H54 (cell line): ENCODE results near the gene ACACB.
A peak's percentile ranks its signal among the peaks of the same experiment; 100 is the strongest.

Experiments used
- DNase-seq: peaks from one replicate; pipeline ENCODE4 v3.0.0; 2011; ENCODE audit warnings: low spot score, mixed read lengths; ENCODE audit not compliant: insufficient read length
- FAIRE-seq: peaks from 3 replicates; lab custom pipeline; 2011; peaks lifted over from hg19 to GRCh38; lab: Jason Lieb, UNC
- POLR2A ChIP-seq: IDR thresholded peaks from 2 replicates; pipeline ENCODE4 v1.6.1; 2011; ENCODE audit warnings: low read depth, mild to moderate bottlenecking, low read length

ACACB gene

DNA sequence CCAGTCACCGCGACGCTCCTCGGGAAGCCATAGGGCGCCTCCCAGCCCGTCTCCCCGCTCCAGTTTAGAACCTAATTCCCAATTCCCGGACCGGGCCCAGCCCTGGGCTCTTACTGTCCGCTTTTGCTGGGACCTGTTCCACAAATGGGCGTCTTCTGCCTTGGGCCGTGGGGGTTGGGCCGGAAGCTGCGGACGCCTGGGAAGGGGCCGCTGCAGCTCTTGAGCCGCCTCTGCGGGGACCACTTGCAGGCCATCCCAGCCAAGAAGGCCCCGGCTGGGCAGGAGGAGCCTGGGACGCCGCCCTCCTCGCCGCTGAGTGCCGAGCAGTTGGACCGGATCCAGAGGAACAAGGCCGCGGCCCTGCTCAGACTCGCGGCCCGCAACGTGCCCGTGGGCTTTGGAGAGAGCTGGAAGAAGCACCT lies 18.2 kb upstream of the ACACB start:
- no peak for FAIRE-seq
- DNase-seq, result peak; percentile 27
- no peak for TF ChIP-seq POLR2A

DNA sequence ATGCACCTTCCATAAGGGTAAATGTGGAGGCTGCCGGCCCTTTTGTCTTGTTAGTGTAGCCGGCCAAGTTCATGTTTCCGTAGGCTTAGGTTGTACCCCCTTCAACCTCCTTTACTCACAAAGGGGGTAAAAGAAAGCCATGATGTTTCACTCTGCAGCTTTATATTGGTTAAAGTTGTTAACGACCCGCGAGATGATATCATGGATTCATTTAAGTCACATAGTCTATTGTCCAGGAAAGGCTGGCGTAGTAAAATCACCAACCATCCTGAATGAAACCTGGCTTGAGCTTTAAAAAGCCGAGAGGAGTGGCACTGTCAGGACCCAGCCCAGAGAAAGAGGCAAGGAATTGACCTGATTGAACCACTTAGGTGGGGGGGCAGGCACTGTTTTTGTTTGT lies 17.7 kb upstream of the ACACB start:
- TF ChIP-seq POLR2A, result no peak
- no peak for FAIRE-seq
- DNase-seq, result no peak

DNA sequence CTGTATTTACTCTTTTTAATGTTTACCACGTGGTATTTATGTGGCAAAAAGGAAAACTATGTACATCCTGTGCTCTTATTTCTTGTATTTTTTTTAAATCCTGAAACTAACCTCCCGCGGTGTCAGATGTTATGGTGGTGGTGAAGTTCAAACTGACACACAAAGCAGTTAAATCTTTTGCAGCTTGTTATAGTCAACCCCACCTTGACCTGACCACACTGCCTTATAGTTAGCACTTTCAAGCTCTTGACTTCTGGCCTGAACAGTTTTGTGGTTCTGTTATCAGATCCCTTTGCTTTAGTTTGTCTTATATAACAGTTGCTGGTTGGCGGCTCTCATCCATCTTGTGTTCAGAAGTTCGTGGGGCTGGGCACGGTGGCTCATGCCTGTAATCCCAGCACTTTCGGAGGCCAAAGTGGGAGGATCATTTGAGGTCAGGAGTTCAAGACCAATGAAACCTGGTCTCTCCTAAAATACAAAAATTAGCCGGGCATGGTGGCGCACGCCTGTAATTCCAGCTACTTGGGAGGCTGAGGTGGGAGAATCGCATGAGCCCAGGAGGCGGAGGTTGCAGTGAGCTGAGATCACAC lies 16.9 kb upstream of the ACACB start:
- no peak for TF ChIP-seq POLR2A
- DNase-seq (no peak), FAIRE-seq (no peak)

DNA sequence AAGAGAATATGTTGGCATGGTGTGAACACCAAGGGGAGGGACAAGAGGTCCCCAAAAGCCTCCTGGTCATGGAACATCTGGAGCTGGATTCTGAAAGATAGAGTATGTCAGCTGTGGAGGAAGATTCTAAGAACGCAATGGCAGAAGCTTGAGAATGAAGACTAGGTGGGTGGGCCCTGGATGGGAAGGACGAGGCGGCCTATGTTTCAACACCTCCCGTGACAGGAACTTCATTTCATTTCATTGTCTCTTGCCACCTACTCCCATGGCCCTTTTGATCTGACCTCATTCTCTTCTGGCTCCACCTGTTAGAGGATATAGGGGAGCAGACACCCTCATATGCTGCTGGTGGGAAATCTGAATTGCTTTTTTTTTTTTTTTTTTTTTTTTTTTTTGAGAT lies 15.6 kb upstream of the ACACB start:
- DNase-seq, result no peak
- no peak for TF ChIP-seq POLR2A
- no peak for FAIRE-seq

DNA sequence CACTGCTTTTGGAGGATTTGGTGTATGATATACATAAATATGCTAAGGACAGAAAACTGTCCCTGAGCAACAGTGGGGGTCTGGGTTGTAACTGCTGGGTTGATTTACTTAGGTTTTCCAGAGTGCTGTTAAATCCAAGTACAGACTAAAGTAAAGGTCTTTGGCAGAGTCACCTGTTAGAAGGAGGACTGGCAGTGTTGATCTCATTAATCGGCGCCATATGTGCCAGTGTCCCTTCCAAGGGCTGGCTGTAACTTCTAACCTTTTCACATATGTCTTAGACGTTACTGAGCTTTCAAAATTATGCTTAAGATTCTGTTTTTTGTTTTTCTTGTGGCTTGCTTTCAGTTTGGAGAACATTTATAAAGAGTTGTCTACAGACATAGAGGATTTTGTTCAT lies 13.9 kb upstream of the ACACB start:
- no peak for FAIRE-seq
- no peak for DNase-seq
- no peak for TF ChIP-seq POLR2A

DNA sequence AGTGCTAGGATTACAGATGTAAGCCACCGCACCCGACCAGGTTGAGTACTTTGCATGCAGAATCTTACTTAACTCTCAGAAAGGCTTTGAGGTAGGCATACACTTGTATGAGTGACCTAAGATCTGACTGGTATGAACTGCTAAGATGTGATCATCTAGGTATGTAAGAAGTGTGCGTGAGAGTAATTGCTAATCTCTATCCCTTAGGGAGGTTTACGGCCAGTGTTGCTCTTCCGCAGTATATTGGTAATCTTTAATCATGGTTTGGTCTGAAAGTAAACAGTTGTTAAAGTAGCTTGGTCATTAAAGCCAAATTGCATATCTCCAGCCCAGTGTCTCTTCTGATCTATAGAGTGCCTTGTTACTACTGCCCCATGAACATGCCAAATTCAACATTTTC lies 11.2 kb upstream of the ACACB start:
- no peak for FAIRE-seq
- no peak for DNase-seq
- no peak for TF ChIP-seq POLR2A

DNA sequence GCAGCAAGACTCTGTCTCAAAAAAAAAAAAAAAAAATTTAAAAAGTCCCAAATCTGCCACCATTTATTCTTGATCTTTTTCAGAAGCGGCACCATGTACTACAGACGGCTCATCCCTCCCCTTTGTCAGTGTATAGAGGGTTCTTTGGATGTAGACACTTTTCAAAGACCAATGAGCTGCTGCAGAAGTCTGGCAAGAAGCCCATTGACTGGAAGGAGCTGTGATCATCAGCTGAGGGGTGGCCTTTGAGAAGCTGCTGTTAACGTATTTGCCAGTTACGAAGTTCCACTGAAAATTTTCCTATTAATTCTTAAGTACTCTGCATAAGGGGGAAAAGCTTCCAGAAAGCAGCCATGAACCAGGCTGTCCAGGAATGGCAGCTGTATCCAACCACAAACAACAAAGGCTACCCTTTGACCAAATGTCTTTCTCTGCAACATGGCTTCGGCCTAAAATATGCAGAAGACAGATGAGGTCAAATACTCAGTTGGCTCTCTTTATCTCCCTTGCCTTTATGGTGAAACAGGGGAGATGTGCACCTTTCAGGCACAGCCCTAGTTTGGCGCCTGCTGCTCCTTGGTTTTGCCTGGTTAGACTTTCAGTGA lies 6.5 kb upstream of the ACACB start:
- TF ChIP-seq POLR2A, result no peak
- no peak for DNase-seq
- FAIRE-seq, result no peak

DNA sequence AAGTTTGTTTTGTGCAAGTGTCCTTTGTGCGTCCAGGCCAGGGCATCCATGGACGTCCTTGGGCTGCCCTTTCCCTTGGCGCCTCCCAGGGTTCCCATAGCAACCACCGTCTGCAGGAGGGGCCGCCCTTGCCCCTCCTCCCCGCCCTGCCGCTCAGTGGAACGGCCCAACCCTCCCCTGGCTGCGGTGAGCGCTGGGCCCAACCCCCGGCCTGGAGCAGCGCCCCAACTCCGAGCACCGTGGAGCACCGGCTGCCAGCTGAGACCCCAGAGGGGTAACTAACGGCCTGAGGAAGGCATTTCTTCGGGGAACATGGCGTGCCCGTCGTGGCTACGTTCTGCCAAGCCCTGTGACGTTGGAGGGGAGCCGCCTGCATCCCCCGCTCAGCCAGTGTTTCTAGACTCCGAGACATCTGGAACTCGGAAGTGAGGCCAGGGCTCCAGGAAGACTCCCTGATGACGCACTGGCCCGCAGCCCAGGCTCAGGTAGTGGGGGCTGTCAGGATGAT lies 5.3 kb upstream of the ACACB start:
- peak; percentile 30 for FAIRE-seq
- TF ChIP-seq POLR2A, result peak; percentile 56; the same call in 1 of the 2 replicates
- DNase-seq, result peak; percentile 83

DNA sequence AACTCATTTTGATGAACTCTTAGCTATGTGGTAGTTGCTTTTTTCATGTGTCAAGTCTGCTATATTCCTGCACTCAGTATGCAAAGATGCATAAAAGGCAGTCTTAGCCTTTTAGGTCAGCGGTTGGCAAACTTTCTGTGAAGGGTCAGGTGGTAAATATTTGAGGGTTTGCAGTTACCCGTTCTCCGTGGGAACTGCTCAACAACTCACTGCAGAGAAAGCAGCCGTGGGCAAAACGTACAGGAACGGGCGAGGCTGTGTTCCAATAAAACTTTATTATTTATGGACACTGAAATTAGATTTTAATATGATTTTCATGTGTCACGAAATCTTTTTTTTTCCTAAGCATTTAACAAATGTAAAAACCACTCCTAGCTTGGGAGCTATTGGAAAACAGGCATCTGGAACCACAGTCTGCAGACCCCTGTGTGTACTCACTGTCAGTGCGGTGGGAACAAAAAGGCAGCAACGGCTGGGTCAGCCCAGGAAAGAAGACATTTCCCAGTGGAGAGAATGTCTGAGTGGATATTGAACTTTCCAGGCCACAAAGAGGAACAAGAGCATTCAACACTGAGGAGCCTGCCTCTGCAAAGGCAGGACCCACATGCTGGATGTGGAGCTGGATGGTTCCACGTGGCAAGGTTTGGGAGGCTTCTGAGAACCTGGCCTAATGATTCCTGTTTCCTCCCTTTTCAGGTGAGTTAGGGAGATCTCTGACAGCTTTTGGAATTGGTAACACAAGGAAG lies 3.5 kb upstream of the ACACB start:
- no peak for TF ChIP-seq POLR2A
- DNase-seq, result no peak
- no peak for FAIRE-seq

DNA sequence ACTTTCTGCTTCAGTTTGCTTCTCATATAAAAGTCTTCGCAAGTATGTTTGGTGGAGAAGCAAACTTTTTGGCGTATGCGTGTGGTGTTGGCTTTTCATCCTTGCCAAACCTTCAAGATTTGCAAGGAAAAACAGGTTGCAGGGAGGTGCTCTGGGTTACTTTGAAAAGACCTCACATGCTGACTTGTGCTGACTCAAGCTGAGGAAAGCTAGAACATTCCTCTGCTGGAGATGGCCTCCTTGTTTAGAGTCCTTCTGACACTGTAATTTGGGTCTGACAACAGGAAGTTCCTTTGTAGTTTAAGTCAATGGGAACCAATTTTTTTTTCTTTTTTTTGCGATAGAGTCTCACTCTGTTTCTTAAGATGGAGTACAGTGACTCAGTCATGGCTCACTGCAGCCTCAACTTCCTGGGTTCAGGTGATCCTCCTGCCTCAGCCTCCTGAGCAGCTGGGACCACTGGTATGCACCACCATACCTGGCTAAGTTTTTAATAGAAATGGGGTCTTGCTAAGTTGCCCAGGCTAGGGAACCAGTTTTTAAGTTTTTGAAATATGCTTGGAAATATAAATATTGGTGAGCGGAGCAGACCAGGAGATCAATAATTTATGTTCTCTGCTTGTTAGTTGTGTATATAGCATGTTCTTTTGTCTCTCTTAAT lies 2.6 kb upstream of the ACACB start:
- TF ChIP-seq POLR2A, result no peak
- no peak for FAIRE-seq
- no peak for DNase-seq

DNA sequence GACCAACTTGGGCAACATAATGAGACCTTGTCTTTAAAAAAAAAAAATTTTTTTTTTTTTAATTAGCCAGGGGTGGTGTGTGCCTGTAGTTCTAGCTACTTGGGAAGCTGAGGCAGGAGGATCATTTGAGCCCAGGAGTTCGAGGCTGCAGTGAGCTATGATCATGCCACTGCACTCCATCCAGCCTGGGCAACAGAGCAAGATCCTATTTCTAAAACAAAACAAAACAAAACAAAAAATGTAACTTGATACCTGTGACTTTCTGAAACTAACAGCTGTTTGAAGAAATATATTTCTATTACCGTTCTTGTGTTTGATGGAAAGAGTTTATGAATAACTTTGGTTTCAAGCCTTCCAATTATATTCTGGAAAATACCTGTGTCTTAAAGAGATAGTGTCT lies 1.7 kb upstream of the ACACB start:
- FAIRE-seq, result no peak
- DNase-seq, result no peak
- no peak for TF ChIP-seq POLR2A

DNA sequence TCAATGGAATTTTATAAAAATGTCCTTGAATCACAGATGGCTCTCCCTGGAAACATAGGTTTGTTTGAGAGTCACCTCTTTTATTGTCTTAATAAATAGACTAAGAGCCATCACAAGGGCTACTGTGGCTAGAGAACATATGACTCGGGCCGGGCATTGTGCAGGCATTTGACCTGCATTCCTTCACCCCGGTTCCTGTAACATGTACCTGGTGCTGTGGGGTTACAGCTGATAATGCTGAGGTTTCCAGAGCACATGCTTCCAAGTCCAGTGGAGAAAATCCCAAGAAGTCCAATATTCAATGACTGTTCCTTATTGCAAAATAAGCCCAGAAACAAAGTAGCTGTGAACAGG lies 1.0 kb upstream of the ACACB start:
- TF ChIP-seq POLR2A, result no peak
- FAIRE-seq, result no peak
- DNase-seq, result no peak

DNA sequence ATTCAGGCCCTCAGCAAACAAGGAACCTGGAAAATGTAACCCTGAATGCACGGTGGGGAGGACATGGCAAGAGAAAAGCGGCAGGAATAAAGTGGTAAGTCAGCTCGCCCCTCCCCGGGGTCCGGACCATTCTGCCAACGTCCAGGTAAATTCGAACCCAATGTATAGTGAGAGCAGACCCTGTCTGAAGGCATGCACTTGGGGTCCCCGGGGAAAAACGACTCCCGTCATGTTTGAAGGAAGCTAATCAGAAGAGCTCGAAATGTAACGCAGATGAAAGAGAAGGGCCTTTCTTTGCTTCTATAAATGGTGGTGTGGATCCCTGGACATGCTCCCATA lies 193 bp downstream of the ACACB start:
- DNase-seq (no peak), FAIRE-seq (no peak)
- no peak for TF ChIP-seq POLR2A

DNA sequence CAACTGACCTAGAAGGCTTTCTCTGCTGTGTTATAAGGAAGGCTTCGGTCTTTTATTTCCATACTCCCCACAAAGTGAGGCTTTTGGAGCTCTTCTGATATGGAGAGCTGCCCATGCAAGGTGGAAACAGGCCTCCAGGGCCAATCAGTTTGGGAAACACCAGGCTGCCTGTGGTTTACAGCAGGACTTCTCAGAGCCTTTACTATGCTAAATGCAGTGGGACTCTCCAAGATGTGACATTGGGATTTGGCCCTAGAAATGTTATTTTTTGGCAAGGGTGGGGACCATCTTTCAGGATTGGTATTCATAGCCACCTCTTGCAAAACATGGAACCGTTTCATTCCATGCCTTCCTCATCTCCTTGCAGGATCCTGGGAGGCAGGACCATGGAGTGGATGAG lies 3.7 kb downstream of the ACACB start:
- no peak for FAIRE-seq
- no peak for TF ChIP-seq POLR2A
- DNase-seq, result no peak
